Activated CD4-positive, alpha-beta memory T cell treated with anti-CD3 and anti-CD28 coated beads for 36 hours (primary cell): ENCODE results near the gene PERM1. TPM values are rescaled to one million over a fixed set of nuclear protein-coding genes. Genes with fewer than 3 reads are reported as not detected.

ENCODE experiments used
- CTCF ChIA-PET: fragments of 350-600 bp; sonication (Branson Sonifier 250); formaldehyde crosslinking; loops from one replicate; lab custom pipeline; 2021; ENCODE audit warnings: antibody characterized with exemption, inconsistent platforms; lab: Charles Lee
- POLR2A ChIA-PET: fragments of 350-600 bp; sonication (Branson Sonifier 250); formaldehyde crosslinking; loops from one replicate; lab custom pipeline; 2021; ENCODE audit warnings: antibody characterized with exemption; lab: Charles Lee
- DNase-seq: peaks from one replicate; pipeline ENCODE4 v3.0.0-alpha.2; 2020
- H3K27ac Mint-ChIP-seq: one replicate; pipeline ENCODE4 v1.8.0; 2021; ENCODE audit warnings: mixed read lengths
- H3K27me3 Mint-ChIP-seq: one replicate; pipeline ENCODE4 v1.8.0; 2021; ENCODE audit warnings: mixed read lengths
- H3K36me3 Mint-ChIP-seq: one replicate; pipeline ENCODE4 v1.8.0; 2021; ENCODE audit warnings: mixed read lengths
- H3K4me1 Mint-ChIP-seq: one replicate; pipeline ENCODE4 v1.8.0; 2021; ENCODE audit warnings: low read depth, mixed read lengths
- H3K4me3 Mint-ChIP-seq: one replicate; pipeline ENCODE4 v1.8.0; 2021; ENCODE audit warnings: mild to moderate bottlenecking, mixed read lengths
- H3K9me3 Mint-ChIP-seq: one replicate; pipeline ENCODE4 v1.8.0; 2021; ENCODE audit warnings: mixed read lengths
- intact Hi-C: fragments of 100-400 bp; cut with micrococcal nuclease; formaldehyde crosslinking; loops from one replicate; pipeline ENCODE4 v1.15.1; 2023
- total RNA-seq, 2 experiments: library from RNA; stranded (reverse); gene quantifications; one replicate each; pipeline ENCODE4 v1.2.3, GENCODE V29; 2021

The PERM1 gene
- total RNA-seq, 2 experiments from 2014 or later = not detected

GRCh38 chr1:1001057-1001783, 19.3 kb upstream of the PERM1 start:
- intact Hi-C loops = no loop called here

DNA sequence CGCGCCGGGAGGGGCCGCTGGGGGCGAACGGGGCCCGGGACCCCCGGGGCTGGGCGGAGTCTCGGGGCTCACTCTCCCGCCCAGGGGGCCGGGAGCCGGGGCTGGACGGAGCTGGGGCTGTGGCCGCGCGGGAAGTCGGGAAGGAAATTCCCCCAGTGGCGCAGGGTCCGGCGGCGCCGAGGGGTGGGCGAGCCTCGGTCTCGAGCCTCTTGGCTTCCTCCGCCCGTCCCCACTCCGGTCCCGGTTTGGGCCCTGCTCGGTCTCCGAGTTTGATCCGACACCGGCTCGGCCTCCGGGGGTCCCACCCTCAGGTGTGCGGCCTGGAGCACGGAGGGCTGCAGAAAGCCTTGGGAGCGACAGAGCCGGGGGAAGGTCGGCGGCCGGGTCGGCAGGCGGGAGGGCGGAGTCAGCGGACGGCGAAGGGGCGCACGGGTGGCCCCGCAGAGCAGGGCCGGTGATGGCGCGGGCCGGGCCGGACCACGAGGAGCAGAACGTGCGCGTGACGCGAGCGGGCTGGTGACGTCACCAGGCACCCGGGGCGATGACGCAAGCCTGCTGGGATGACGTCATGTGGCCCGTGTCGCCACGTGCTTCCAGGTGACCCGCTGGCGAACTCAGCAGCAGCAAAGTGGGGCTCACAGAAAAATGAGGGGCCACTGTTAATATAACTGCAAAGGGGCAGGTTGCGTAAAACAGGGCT, 18.6 kb upstream of the PERM1 start:
- peaks cover 16% of the 10 kb centered on the region for H3K4me1 Mint-ChIP-seq
- H3K9me3 Mint-ChIP-seq = no peaks in the 10 kb centered on the region
- ChIA-PET POLR2A (interaction anchor here (1.5 kb wide), 1 partner anchor 13 kb away, joined by 4 read pairs; the partner anchor contains the start of gene ISG15), CTCF (interaction anchor here (0.6 to 3.6 kb wide), 6 partner anchors 8 to 438 kb away, joined by 3 to 33 read pairs (median 13); partner anchors contain the start of gene ISG15)
- intact Hi-C loops = no loop called here
- DNase-seq = peak; percentile 76
- no peaks in the 10 kb centered on the region for H3K36me3 Mint-ChIP-seq
- H3K27ac Mint-ChIP-seq = no peak overlapping the region
- peaks cover 35% of the 10 kb centered on the region for H3K27me3 Mint-ChIP-seq
- peak overlapping the region; percentile 60 for H3K4me3 Mint-ChIP-seq

More at GRCh38 chr1:1001057-1001783, 19.3 kb upstream of the PERM1 start:
- CTCF ChIA-PET = interaction anchor here (0.6 to 3.6 kb wide), 12 partner anchors 9 to 437 kb away, joined by 3 to 33 read pairs (median 5); partner anchors contain the start of gene ISG15
- Mint-ChIP-seq H3K27ac (no peak overlapping the region), H3K9me3 (no peaks in the 10 kb centered on the region), H3K36me3 (no peaks in the 10 kb centered on the region), H3K4me1 (peaks cover 13% of the 10 kb centered on the region), H3K27me3 (peaks cover 34% of the 10 kb centered on the region), H3K4me3 (no peak overlapping the region)
- POLR2A ChIA-PET = interaction anchor here (1.3 to 1.5 kb wide), 2 partner anchors 12 to 15 kb away, joined by 3 to 4 read pairs; partner anchors contain the start of gene ISG15
- no peak for DNase-seq

GRCh38 chr1:999725-1000356, 17.9 kb upstream of the PERM1 start, which contains the start of gene HES4:
TSS of gene HES4 (minus strand) at chr1:1000097. CDS start at chr1:999973, 124 bp downstream.
- Mint-ChIP-seq H3K27ac (no peak within 1 kb of the TSS), H3K36me3 (no peaks in the 10 kb centered on the region)
- intact Hi-C loops = no loop called here

DNA sequence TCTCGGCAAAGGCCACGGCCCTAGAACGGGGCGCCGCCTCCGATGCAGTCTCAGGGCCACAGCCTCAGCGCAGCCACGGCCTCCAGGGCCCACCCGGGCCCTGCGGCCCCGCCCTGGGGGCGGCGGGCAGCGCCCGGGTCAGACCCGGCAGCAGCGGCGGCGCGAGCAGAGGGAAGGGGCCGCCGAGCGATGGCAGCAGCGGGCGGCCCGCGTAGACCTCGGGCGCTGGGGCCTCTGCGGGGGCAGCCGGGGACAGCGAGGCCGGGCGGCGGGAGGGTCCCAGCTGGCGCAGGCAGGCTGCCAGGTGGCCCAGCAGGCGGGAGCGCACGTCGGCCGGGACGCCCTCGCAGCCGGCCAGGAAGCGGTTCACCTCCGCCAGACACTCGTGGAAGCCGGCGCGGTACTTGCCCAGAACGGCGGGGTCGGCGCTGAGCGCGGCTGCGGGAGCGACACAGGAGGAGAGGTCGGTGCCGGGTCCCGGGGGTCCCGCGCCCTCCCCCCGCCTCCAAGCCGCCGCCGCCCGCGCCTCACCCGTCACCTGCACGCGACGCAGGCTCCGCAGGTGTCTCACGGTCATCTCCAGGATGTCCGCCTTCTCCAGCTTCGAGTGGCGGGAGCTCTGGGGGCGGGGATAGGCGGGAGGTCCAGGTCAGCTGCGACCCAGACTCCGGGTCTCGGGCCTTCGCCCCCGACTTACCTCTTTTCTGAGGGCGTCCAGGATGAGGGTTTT, 17.3 kb upstream of the PERM1 start:
- Mint-ChIP-seq H3K27ac (no peak overlapping the region), H3K4me1 (peaks cover 7% of the 10 kb centered on the region), H3K27me3 (peaks cover 33% of the 10 kb centered on the region), H3K4me3 (no peak overlapping the region), H3K36me3 (no peaks in the 10 kb centered on the region), H3K9me3 (no peaks in the 10 kb centered on the region)
- intact Hi-C loops = no loop called here
- DNase-seq = no peak
- CTCF ChIA-PET = interaction anchor here (1.0 kb wide), 1 partner anchor 15 kb away, joined by 4 read pairs; no protein-coding TSS in a partner anchor
- POLR2A ChIA-PET = no interaction called here

More at GRCh38 chr1:999725-1000356, 17.9 kb upstream of the PERM1 start, which contains the start of gene HES4:
- POLR2A ChIA-PET = no interaction called here
- peak within 1 kb of the TSS; percentile 60 for H3K4me3 Mint-ChIP-seq
- peak; percentile 68 for DNase-seq
- H3K9me3 Mint-ChIP-seq = no peaks in the 10 kb centered on the region
- CTCF ChIA-PET = interaction anchor here (1.0 kb wide), 1 partner anchor 16 kb away, joined by 4 read pairs; no protein-coding TSS in a partner anchor
- H3K27me3 Mint-ChIP-seq = peaks cover 33% of the 10 kb centered on the region
- peaks cover 11% of the 10 kb centered on the region for H3K4me1 Mint-ChIP-seq

DNA sequence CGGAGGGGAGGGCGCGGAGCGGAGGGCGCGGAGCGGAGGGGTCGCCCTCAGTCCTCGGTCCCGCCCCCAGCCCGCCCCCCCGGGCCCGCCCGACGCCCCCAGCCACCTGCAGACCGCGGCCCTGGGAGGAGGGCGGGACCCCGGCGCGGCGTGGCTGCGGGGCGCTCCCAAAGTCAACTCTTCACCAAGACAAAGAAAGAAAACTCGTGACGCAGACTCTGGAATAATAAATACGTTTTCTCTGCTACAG, 16.8 kb upstream of the PERM1 start:
- Mint-ChIP-seq H3K36me3 (no peaks in the 10 kb centered on the region), H3K4me1 (peaks cover 7% of the 10 kb centered on the region), H3K27ac (no peak overlapping the region), H3K27me3 (peaks cover 33% of the 10 kb centered on the region), H3K4me3 (no peak overlapping the region), H3K9me3 (no peaks in the 10 kb centered on the region)
- no peak for DNase-seq
- intact Hi-C loops = no loop called here
- CTCF ChIA-PET = interaction anchor here (0.7 kb wide), 1 partner anchor 140 kb away, joined by 3 read pairs; no protein-coding TSS in a partner anchor
- POLR2A ChIA-PET = no interaction called here

GRCh38 chr1:997993-998744, 16.3 kb upstream of the PERM1 start:
- Mint-ChIP-seq H3K4me3 (no peak overlapping the region), H3K36me3 (no peaks in the 10 kb centered on the region), H3K27me3 (peaks cover 29% of the 10 kb centered on the region), H3K4me1 (peaks cover 7% of the 10 kb centered on the region), H3K27ac (no peak overlapping the region), H3K9me3 (no peaks in the 10 kb centered on the region)
- DNase-seq = no peak
- intact Hi-C loops = no loop called here
- CTCF ChIA-PET = interaction anchor here (0.6 to 2.1 kb wide), 4 partner anchors 14 to 279 kb away, joined by 3 to 10 read pairs (median 4); no protein-coding TSS in a partner anchor
- POLR2A ChIA-PET = no interaction called here

- peaks cover 3% of the 10 kb centered on the region for H3K9me3 Mint-ChIP-seq
- no peak for DNase-seq
- peaks cover 27% of the 10 kb centered on the region for H3K27me3 Mint-ChIP-seq
- CTCF ChIA-PET = interaction anchor here (0.6 to 2.1 kb wide), 4 partner anchors 13 to 279 kb away, joined by 3 to 10 read pairs (median 6); no protein-coding TSS in a partner anchor
- POLR2A ChIA-PET = no interaction called here
- H3K27ac Mint-ChIP-seq = no peak overlapping the region
- intact Hi-C loops = no loop called here
- H3K36me3 Mint-ChIP-seq = no peaks in the 10 kb centered on the region
- H3K4me3 Mint-ChIP-seq = no peak overlapping the region
- peaks cover 11% of the 10 kb centered on the region for H3K4me1 Mint-ChIP-seq
Observed at GRCh38 chr1:997713-997992, 15.8 kb upstream of the PERM1 start.

DNA sequence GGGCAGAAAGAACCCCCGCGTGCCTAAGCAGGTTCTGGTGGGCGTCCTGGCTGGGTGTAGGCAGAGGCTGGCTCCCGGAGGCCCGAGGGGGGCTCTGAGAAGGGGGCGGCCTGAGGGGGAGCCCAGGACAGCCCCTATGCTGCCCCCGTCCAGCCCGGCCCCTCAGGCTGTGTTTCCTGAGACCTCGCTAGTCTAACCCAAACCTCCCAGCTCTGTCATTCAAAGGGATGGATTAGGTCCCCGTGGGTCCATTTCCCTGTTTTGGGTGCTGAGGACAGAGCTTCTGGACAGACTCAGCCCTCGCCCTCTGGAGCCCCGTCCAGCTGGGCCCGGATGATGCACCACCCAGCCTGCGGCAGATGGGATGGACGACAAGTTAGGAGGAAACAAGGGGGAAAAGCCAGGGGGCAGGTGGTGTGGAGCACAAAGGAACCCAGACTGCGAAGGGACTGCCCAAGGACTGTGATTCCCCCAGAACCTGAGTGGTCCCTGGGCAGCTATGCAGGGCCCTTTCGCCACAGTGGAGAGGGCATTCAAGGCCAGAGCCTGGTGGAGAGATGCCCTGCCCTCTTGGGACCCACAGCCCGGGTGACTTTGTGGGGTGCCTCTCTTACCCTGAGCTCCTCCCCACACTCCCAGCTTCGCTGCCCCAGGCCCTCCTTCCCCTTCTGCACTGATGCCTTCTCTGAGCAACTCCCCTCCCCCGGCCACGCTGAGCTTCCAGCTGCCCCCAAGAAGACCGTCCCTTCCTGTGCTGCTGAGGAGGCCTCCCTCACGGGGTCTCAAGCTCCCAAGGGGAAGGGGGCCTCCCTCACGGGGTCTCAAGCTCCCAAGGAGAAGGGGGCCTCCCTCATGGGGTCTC, 15.2 kb upstream of the PERM1 start:
- no peak overlapping the region for H3K27ac Mint-ChIP-seq

DNA sequence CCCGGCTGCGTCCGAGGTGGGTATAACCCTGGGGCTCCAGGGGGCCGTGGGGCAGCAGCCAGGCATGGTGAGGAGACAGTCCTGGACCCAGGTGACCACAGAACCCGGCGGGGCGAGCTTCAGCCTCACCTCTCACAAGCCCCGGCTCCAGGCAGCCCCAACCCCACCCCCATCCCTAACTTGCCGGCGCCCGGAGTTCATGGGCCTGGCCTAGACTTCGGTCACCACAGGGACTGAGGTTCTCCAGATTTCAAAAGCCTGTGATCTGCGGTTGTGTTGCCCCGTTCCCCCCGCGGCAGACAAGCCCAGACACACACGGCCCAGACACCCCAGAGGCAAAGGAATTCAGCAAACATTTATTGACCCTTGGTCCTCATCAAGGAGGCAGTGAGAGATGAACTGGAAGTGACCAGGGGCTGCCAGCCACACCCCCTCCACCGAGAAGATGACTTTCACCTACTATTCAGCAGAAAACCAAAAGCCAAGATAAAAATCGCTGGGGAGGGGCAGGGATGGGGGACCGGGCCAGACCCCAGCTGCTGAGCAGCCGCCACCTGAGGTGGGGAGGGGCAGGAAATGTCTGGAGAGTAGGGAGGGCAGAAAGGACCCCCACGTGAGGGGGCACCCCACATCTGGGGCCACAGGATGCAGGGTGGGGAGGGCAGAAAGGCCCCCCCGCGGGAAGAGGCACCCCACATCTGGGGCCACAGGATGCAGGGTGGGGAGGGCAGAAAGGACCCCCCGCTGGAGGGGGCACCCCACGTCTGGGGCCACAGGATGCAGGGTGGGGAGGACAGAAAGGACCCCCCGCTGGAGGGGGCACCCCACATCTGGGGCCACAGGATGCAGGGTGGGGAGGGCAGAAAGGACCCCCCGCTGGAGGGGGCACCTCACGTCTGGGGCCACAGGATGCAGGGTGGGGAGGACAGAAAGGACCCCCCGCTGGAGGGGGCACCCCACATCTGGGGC, 14.1 kb upstream of the PERM1 start:
- Mint-ChIP-seq H3K4me3 (no peak overlapping the region), H3K36me3 (no peaks in the 10 kb centered on the region), H3K27ac (no peak overlapping the region), H3K4me1 (peaks cover 20% of the 10 kb centered on the region), H3K9me3 (peaks cover 10% of the 10 kb centered on the region), H3K27me3 (peaks cover 31% of the 10 kb centered on the region)
- intact Hi-C loops = no loop called here
- DNase-seq = no peak
- CTCF ChIA-PET = interaction anchor here (1.2 to 2.1 kb wide), 2 partner anchors 11 to 12 kb away, joined by 4 to 10 read pairs; no protein-coding TSS in a partner anchor
- POLR2A ChIA-PET = no interaction called here

More for the DNA sequence above, 15.2 kb upstream of the PERM1 start:
- no peak for DNase-seq
- Mint-ChIP-seq H3K9me3 (peaks cover 7% of the 10 kb centered on the region), H3K36me3 (no peaks in the 10 kb centered on the region), H3K4me3 (no peak overlapping the region), H3K27me3 (peaks cover 27% of the 10 kb centered on the region), H3K4me1 (peaks cover 16% of the 10 kb centered on the region)
- intact Hi-C loops = no loop called here
- ChIA-PET CTCF (interaction anchor here (1.1 to 2.1 kb wide), 3 partner anchors 13 to 22 kb away, joined by 4 to 10 read pairs (median 7); no protein-coding TSS in a partner anchor), POLR2A (no interaction called here)
